GM19463 (cell line): ENCODE data around the gene CTCF.

Experiments
- ATAC-seq: cut with Tn5 transposase; IDR thresholded peaks from one replicate; pipeline ENCODE4 v1.9.1; 2021; ENCODE audit warnings: mild to moderate bottlenecking, moderate library complexity; ENCODE audit not compliant: unreplicated experiment

CTCF gene

GRCh38 chr16:67676516-67676915, 114.2 kb downstream of the CTCF start:
- ATAC-seq: no peak

DNA sequence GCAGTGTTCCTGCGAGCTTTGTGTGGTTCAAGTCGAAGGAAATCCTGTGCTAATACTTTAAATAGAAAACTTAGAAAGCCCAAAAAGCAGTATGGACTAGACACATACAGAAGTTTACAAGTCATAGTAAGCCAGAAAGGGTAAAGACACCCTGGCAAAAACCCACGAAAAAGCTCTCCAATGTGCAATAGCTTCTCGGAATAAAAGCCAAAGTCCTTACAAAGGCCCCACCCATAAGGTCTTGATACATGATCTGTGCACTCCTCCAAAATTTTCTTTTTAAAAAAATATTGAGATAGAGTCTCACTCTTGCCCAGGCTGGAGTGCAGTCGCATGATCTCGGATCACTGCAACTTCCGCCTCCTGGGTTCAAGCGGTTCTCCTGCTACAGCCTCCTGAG, 114.6 kb downstream of the CTCF start:
- no peak for ATAC-seq

DNA sequence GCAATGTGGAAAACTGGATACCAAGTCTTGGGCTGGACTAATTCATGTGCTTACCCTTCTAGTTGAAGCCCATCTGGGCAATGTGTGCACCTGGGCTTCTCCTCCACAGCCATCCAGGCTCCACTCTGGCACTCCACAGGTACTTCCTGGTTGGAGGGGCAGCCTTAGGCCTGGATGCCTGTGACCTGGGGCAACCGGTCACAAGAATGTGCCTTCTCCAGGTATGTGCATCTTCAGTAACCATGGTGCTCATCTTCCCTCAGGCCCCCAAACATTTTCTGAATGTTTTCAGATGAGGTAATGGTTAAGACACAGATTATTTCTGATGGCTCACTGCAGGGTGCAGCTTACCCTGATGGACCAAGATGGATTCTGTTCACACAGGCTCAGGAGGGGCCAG, 115.4 kb downstream of the CTCF start:
- no peak for ATAC-seq

GRCh38 chr16:67678354-67679023, 116.2 kb downstream of the CTCF start:
- no peak for ATAC-seq

- ATAC-seq: no peak
Observed at GRCh38 chr16:67679935-67680897, 117.9 kb downstream of the CTCF start.

- ATAC-seq: no peak
Observed at GRCh38 chr16:67683767-67684166, 121.4 kb downstream of the CTCF start.

DNA sequence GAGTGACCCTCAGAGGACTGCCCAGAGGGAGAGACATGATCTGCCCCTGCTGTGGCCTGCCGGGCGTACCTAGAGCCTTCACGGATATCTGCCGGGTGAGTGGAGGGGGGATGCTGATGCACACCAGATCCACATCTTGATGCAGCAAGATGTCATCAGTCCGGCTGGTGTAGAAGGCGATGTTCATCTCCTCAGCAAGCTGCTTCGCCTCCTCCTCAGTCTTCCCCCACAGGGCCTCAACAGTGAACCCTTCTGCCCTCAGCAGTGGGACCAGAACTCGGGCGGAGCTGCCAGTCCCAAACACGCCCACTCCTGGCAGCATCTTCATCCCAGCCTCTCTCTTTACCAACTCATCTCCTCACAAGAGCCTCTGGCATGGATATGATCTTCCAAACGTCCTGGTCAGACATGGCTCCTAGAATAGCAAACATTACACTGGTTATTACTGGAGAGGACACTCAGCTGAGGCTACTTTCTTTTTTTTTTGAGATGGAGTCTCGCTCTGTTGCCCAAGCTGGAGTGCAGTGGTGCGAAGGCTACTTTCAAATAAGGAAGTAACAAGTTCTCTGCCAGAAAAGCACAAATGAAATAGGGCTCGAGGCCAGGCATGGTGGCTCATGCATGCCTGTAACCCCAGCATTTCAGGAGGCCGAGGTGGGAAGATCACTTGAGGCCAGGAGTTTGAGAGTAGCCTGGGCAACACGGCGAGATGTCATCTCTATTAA, 123.2 kb downstream of the CTCF start:
- ATAC-seq: no peak
